Upper lobe of left lung (tissue), 6 donors: ENCODE data around the gene GRID1. TPM values are rescaled to one million over a fixed set of nuclear protein-coding genes. Genes with fewer than 3 reads are reported as not detected.

ENCODE experiments used
- ATAC-seq, 2 donors: fragments of 200-7000 bp; cut with Tn5 transposase; one replicate each; pipeline ENCODE4 v1.9.1; 2022; ENCODE audit warnings: mild to moderate bottlenecking in 2 of 2, moderate library complexity in 2 of 2; ENCODE audit not compliant: low FRiP score in 2 of 2
- DNase-seq, 2 donors: peaks; one replicate each; pipeline ENCODE4 v3.0.0-alpha.2; 2019 to 2020
- H3K27ac ChIP-seq, 4 donors: fragments of 200-600 bp; sonication (generic); one replicate each; pipeline ENCODE4 v1.5.1; 2016 to 2019
- H3K27me3 ChIP-seq, 4 donors: fragments of 200-600 bp; sonication (generic); one replicate each; pipeline ENCODE4 v1.5.1; 2017 to 2019
- H3K36me3 ChIP-seq, 4 donors: fragments of 200-600 bp; sonication (generic); one replicate each; pipeline ENCODE4 v1.5.1; 2016 to 2019
- H3K4me1 ChIP-seq, 4 donors: fragments of 200-600 bp; sonication (generic); one replicate each; pipeline ENCODE4 v1.5.1; 2018 to 2019
- H3K4me3 ChIP-seq, 4 donors: fragments of 200-600 bp; sonication (generic); one replicate each; pipeline ENCODE4 v1.5.1; 2017 to 2019; ENCODE audit warnings: mild to moderate bottlenecking in 2 of 4, moderate library complexity in 1 of 4
- H3K9me3 ChIP-seq, 4 donors: fragments of 200-600 bp; sonication (generic); one replicate each; pipeline ENCODE4 v1.5.1; 2018 to 2019
- CTCF ChIP-seq, 6 experiments: fragments of 450-650 bp in 4 of 6; fragments of 200-600 bp in 2 of 6; sonication (generic) in 2 of 6; IDR thresholded peaks; one replicate each; pipeline ENCODE4 v1.5.1; 2016 to 2019; ENCODE audit warnings: antibody characterized with exemption in 6 of 6
- EP300 ChIP-seq, 4 donors: sonication (generic); formaldehyde crosslinking; IDR thresholded peaks; one replicate each; pipeline ENCODE4 v1.5.1; 2017; ENCODE audit warnings: antibody characterized with exemption in 4 of 4, control low read depth in 2 of 4
- POLR2A ChIP-seq, 4 donors: fragments of 450-650 bp; IDR thresholded peaks; one replicate each; pipeline ENCODE4 v1.5.1; 2016 to 2017; ENCODE audit warnings: antibody characterized with exemption in 4 of 4, mild to moderate bottlenecking in 2 of 4
- POLR2AphosphoS5 ChIP-seq, 2 donors: sonication (generic); formaldehyde crosslinking; IDR thresholded peaks; one replicate each; pipeline ENCODE4 v1.5.1; 2017; ENCODE audit warnings: antibody characterized with exemption in 2 of 2
- WGBS, 2 donors: methylation state at CpG; one replicate each; pipeline ENCODE4 v1.1.5; 2017 to 2018; 5-methylcytosine and 5-hydroxymethylcytosine counted together
- total RNA-seq, 6 donors: library from RNA; depleted of rRNA in 4 of 6; stranded (reverse); fragments of >200 nt in 4 of 6; gene quantifications; one replicate each; pipeline versions ENCODE4 v1.1.0 to v1.2.1, GENCODE V29; 2016 to 2021
- donor health status: DM: no; HTN: no; CAD: no; lungs with moderate emphysema.
- donor health status: DM: no; HTN: yes; CAD: no; lungs with severe emphysema.

The GRID1 gene
- total RNA-seq, 6 donors from 2014 or later, result 1.5 to 5.2 (median 3.2) TPM

DNA sequence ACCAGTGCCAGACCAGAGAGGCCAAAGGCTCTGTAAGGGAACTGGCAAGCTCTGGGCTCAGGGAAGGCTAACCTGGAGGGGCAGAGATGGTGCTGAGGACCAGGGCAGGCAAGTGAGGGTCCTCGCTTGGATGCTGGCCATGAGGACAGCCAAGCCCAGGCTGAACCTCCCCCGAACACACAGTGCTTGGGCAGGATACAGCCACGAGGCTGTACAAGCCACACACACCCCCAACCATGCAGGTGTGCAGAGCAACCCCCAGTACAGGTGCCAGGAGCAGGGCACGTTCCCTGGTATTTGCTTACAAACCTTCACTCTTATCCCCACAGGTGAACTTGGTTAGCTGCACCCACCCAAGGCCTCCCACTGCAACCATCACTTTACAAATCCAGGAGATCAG is 185.7 kb downstream of the GRID1 start:
- Histone ChIP-seq H3K4me3 (no peak overlapping the region), H3K27ac (no peak overlapping the region), H3K9me3 (no peaks in the 10 kb centered on the region), H3K27me3 (no peaks in the 10 kb centered on the region), H3K4me1 (no peaks in the 10 kb centered on the region), H3K36me3 (no peaks in the 10 kb centered on the region)
- DNase-seq, result no peak
- peak in 1 of 2 donors; percentile 23 for ATAC-seq
- WGBS, 2 donors, result 71 to 80% methylated on average over 1 to 4 of the region's 4 CpGs
- TF ChIP-seq POLR2AphosphoS5 (IDR thresholded peaks at IDR 0.05), result no peak
- no peak for TF ChIP-seq EP300 (IDR thresholded peaks at IDR 0.05)
- no peak for TF ChIP-seq POLR2A (IDR thresholded peaks at IDR 0.05)
- no peak for TF ChIP-seq CTCF (IDR thresholded peaks at IDR 0.05)

DNA sequence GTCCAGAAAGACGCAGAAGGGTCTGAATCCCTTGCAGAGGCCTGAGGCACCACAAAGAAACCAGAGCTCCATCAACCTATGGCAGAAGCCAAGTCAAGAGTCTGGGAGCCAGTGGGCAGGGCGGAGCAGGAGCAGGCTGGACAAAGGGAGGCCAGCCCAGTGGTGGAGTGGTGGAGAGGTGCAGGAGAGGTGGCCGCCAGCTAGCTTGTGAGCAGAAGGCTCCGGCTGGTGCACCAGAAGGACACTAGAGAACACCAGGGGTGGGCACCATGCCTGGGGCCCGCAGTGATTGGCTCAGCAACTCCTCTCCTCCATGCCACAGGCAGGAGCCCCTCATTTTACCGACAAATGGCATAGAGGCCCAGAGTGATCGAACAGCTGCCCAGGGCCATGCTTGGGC is 186.6 kb downstream of the GRID1 start:
- no peak overlapping the region for H3K27ac ChIP-seq
- H3K4me1 ChIP-seq, result no peaks in the 10 kb centered on the region
- no peaks in the 10 kb centered on the region for H3K27me3 ChIP-seq
- no peaks in the 10 kb centered on the region for H3K9me3 ChIP-seq
- TF ChIP-seq CTCF (IDR thresholded peaks at IDR 0.05) (no peak), POLR2AphosphoS5 (IDR thresholded peaks at IDR 0.05) (no peak), POLR2A (IDR thresholded peaks at IDR 0.05) (no peak)
- 88 to 93% methylated on average over 4 to 7 of the region's 7 CpGs for WGBS, 2 donors
- peak in 1 of 2 donors; percentile 6 for ATAC-seq
- peak in 1 of 2 donors; percentile 29 for DNase-seq
- H3K36me3 ChIP-seq, result no peaks in the 10 kb centered on the region
- no peak overlapping the region for H3K4me3 ChIP-seq

DNA sequence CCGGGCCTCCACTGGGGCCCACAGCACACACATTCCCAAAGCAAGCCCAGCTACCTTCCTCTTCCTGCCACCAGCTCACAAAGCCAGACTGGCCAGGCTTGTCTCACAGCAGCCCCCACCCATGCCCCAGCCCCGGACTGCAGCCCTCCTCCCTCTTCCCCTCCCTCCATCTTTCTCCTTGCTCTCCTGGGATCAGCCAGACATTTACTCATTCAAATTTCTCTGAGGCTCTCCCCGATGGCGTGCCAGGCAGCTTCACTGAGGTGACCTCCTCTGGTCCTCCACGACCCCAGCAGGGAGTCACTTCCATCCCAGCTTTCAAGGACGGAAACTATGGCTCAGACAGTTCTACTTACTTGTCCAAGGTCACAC is 187.5 kb downstream of the GRID1 start:
- Histone ChIP-seq H3K9me3 (no peaks in the 10 kb centered on the region), H3K36me3 (no peaks in the 10 kb centered on the region), H3K4me3 (no peak overlapping the region), H3K27me3 (no peaks in the 10 kb centered on the region), H3K27ac (no peak overlapping the region), H3K4me1 (no peaks in the 10 kb centered on the region)
- no peak for DNase-seq
- TF ChIP-seq CTCF (IDR thresholded peaks at IDR 0.05) (no peak), EP300 (IDR thresholded peaks at IDR 0.05) (no peak), POLR2AphosphoS5 (IDR thresholded peaks at IDR 0.05) (no peak)
- ATAC-seq, result no peak
- WGBS, 2 donors, result 60 to 72% methylated on average over 5 to 6 of the region's 6 CpGs

DNA sequence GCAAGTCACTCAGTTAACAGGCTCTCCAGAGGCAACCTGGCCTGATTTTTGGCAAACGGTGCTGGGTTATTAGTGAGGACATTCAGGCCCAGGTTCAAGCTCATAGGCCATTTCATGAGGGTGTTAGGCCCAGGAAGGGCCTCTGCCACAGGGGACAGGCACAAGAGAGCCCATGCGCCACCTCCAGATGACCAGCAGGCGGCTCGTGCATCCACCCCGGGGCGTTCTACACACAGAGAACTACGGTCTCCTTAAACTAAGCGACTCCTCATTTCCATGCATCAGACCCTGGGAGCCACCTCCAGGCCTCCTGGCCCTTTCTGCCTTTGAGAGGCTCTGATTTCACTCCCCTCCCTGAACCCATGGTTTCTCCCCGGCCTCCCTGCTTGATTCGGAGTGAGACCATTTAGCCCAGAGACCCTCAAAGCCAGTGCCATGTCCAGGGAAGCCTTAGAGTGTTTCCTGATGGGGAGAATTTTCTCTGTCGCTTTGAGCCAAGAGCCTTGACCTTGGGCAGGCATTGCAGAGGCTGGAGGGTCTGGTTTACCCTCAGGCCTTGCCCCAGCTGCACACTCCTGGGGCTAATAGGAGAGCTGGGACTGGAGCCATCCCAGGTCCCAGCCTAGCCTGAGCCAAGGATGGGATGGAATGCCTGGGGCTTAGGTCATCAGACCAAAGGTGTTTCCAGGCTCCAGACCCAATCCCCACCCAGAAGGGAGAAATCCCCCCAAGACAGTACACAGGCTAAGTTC is 188.0 kb downstream of the GRID1 start:
- H3K36me3 ChIP-seq, result no peaks in the 10 kb centered on the region
- H3K27ac ChIP-seq, result no peak overlapping the region
- ATAC-seq, result peak in 1 of 2 donors; percentile 10
- TF ChIP-seq POLR2AphosphoS5 (IDR thresholded peaks at IDR 0.05) (no peak), CTCF (IDR thresholded peaks at IDR 0.05) (peak in 3 of 6 experiments; percentile 10 to 30 (median 28))
- no peaks in the 10 kb centered on the region for H3K9me3 ChIP-seq
- DNase-seq, result peak in 1 of 2 donors; percentile 33
- no peaks in the 10 kb centered on the region for H3K27me3 ChIP-seq
- H3K4me1 ChIP-seq, result no peaks in the 10 kb centered on the region
- no peak overlapping the region for H3K4me3 ChIP-seq
- 47 to 49% methylated on average over 3 to 11 of the region's 11 CpGs for WGBS, 2 donors

GRCh38 chr10:86177537-86178155 is 188.9 kb downstream of the GRID1 start:
- ATAC-seq, result no peak
- Histone ChIP-seq H3K4me3 (no peak overlapping the region), H3K9me3 (no peaks in the 10 kb centered on the region), H3K27me3 (no peaks in the 10 kb centered on the region), H3K4me1 (no peaks in the 10 kb centered on the region), H3K36me3 (no peaks in the 10 kb centered on the region), H3K27ac (no peak overlapping the region)
- no peak for DNase-seq
- no peak for TF ChIP-seq POLR2AphosphoS5 (IDR thresholded peaks at IDR 0.05)
- no peak for TF ChIP-seq EP300 (IDR thresholded peaks at IDR 0.05)
- no peak for TF ChIP-seq POLR2A (IDR thresholded peaks at IDR 0.05)
- TF ChIP-seq CTCF (IDR thresholded peaks at IDR 0.05), result no peak
- whole genome bisulfite sequencing, 2 donors, result 87 to 88% methylated on average over 11 of the region's 11 CpGs
